HEK293 (cell line): ENCODE measurements around the gene MALSU1.
A peak's percentile ranks its signal among the peaks of the same experiment; 100 is the strongest.

Experiments
- CTCF ChIA-PET: fragments of 350-600 bp; formaldehyde crosslinking; extraction: SDS; loops from one replicate; lab custom pipeline; 2021; ENCODE audit warnings: antibody characterized with exemption; lab: Yijun Ruan, JAX
- POLR2A ChIA-PET: fragments of 300-600 bp; formaldehyde crosslinking; extraction: SDS; loops from one replicate; lab custom pipeline; 2020; ENCODE audit warnings: antibody characterized with exemption, inconsistent platforms; lab: Yijun Ruan, JAX
- H3K27ac ChIP-seq: fragments of 200-500 bp; sonication (Bioruptor generic); 2 replicates; pipeline ENCODE4 v1.5.1; 2014; ENCODE audit warnings: low read depth, low read length, control low read depth, inconsistent platforms; ENCODE audit errors: extremely low read depth
- H3K36me3 ChIP-seq, 2 experiments: fragments of 200-500 bp in 1 of 2; sonication (Bioruptor generic) in 1 of 2; 1 replicate in 1 of 2; 2 replicates in 1 of 2; pipeline ENCODE4 v1.5.1; 2014 to 2017; ENCODE audit warnings: inconsistent platforms in 2 of 2, low read length in 2 of 2; ENCODE audit not compliant: control insufficient read depth in 2 of 2, insufficient read depth in 1 of 2
- H3K4me1 ChIP-seq: fragments of 200-500 bp; sonication (Bioruptor generic); 2 replicates; pipeline ENCODE4 v1.5.1; 2014; ENCODE audit warnings: mild to moderate bottlenecking, low read length, inconsistent platforms; ENCODE audit not compliant: control insufficient read depth, insufficient read depth
- H3K4me3 ChIP-seq: 2 replicates; pipeline ENCODE4 v1.5.1; 2011; ENCODE audit warnings: low read depth, mild to moderate bottlenecking, control low read depth, low read length, moderate library complexity
- H3K9me3 ChIP-seq: fragments of 200-500 bp; sonication (Bioruptor generic); 2 replicates; pipeline ENCODE4 v1.5.1; 2014; ENCODE audit warnings: low read depth, low read length, inconsistent platforms; ENCODE audit not compliant: control insufficient read depth, insufficient read depth
- GLIS1 ChIP-seq: fragments of 450-650 bp; formaldehyde crosslinking; IDR thresholded peaks from 2 replicates; pipeline ENCODE4 v1.5.1; 2016; ENCODE audit warnings: missing biosample characterization, missing genetic modification characterization
- GLIS2 ChIP-seq: fragments of 450-650 bp; formaldehyde crosslinking; IDR thresholded peaks from 2 replicates; pipeline ENCODE4 v1.5.1; 2016; ENCODE audit warnings: missing biosample characterization, missing genetic modification characterization
- KLF1 ChIP-seq: fragments of 450-650 bp; formaldehyde crosslinking; IDR thresholded peaks from 2 replicates; pipeline ENCODE4 v1.5.1; 2016; ENCODE audit warnings: missing biosample characterization, missing genetic modification characterization
- PRDM1 ChIP-seq: fragments of 450-650 bp; formaldehyde crosslinking; IDR thresholded peaks from 2 replicates; pipeline ENCODE4; 2016; ENCODE audit warnings: missing biosample characterization, missing genetic modification characterization
- RBAK ChIP-seq: fragments of 450-650 bp; formaldehyde crosslinking; IDR thresholded peaks from 2 replicates; pipeline ENCODE4 v1.5.1; 2016; ENCODE audit warnings: missing biosample characterization, missing genetic modification characterization
- SP7 ChIP-seq: fragments of 450-650 bp; formaldehyde crosslinking; IDR thresholded peaks from 2 replicates; pipeline ENCODE4 v1.5.1; 2016; ENCODE audit warnings: missing biosample characterization, missing genetic modification characterization
- ZBTB17 ChIP-seq: fragments of 450-650 bp; formaldehyde crosslinking; IDR thresholded peaks from 2 replicates; pipeline ENCODE4 v1.5.1; 2016; ENCODE audit warnings: missing biosample characterization, missing genetic modification characterization
- ZBTB48 ChIP-seq: fragments of 450-650 bp; formaldehyde crosslinking; IDR thresholded peaks from 2 replicates; pipeline ENCODE4 v1.5.1; 2016; ENCODE audit warnings: missing biosample characterization, missing genetic modification characterization
- ZNF140 ChIP-seq: fragments of 450-650 bp; formaldehyde crosslinking; IDR thresholded peaks from 2 replicates; pipeline ENCODE4 v1.5.1; 2016; ENCODE audit warnings: missing biosample characterization, missing genetic modification characterization
- ZNF146 ChIP-seq: fragments of 450-650 bp; formaldehyde crosslinking; IDR thresholded peaks from 2 replicates; pipeline ENCODE4 v1.5.1; 2016; ENCODE audit warnings: missing biosample characterization, missing genetic modification characterization
- ZNF16 ChIP-seq: fragments of 450-650 bp; formaldehyde crosslinking; IDR thresholded peaks from 2 replicates; pipeline ENCODE4 v1.5.1; 2016; ENCODE audit warnings: low read depth, missing biosample characterization, missing genetic modification characterization
- ZNF184 ChIP-seq: fragments of 450-650 bp; IDR thresholded peaks from 2 replicates; pipeline ENCODE4 v1.5.1; 2018; ENCODE audit warnings: missing biosample characterization, mild to moderate bottlenecking, missing genetic modification characterization
- ZNF2 ChIP-seq: fragments of 450-650 bp; formaldehyde crosslinking; IDR thresholded peaks from 2 replicates; pipeline ENCODE4 v1.5.1; 2016; ENCODE audit warnings: missing biosample characterization, missing genetic modification characterization
- ZNF391 ChIP-seq: fragments of 450-650 bp; formaldehyde crosslinking; IDR thresholded peaks from 2 replicates; pipeline ENCODE4 v1.5.1; 2016; ENCODE audit warnings: low read depth, missing biosample characterization, missing genetic modification characterization, borderline replicate concordance
- ZNF48 ChIP-seq: fragments of 450-650 bp; formaldehyde crosslinking; IDR thresholded peaks from 2 replicates; pipeline ENCODE4 v1.5.1; 2016; ENCODE audit warnings: missing biosample characterization, missing genetic modification characterization
- ZNF501 ChIP-seq: fragments of 450-650 bp; formaldehyde crosslinking; IDR thresholded peaks from 2 replicates; pipeline ENCODE4 v1.5.1; 2016; ENCODE audit warnings: missing biosample characterization, missing genetic modification characterization
- ZNF510 ChIP-seq: fragments of 450-650 bp; formaldehyde crosslinking; IDR thresholded peaks from 2 replicates; pipeline ENCODE4 v1.5.1; 2018; ENCODE audit warnings: mild to moderate bottlenecking, missing genetic modification characterization, missing biosample characterization; ENCODE audit not compliant: insufficient replicate concordance
- ZNF530 ChIP-seq: fragments of 450-650 bp; formaldehyde crosslinking; IDR thresholded peaks from 2 replicates; pipeline ENCODE4 v1.5.1; 2016; ENCODE audit warnings: low read depth, missing biosample characterization, missing genetic modification characterization
- ZNF558 ChIP-seq: fragments of 450-650 bp; formaldehyde crosslinking; IDR thresholded peaks from 2 replicates; pipeline ENCODE4 v1.5.1; 2016; ENCODE audit warnings: missing biosample characterization, missing genetic modification characterization
- ZNF624 ChIP-seq: fragments of 450-650 bp; formaldehyde crosslinking; IDR thresholded peaks from 2 replicates; pipeline ENCODE4 v1.5.1; 2017; ENCODE audit warnings: missing biosample characterization, missing genetic modification characterization
- ZNF626 ChIP-seq: fragments of 450-650 bp; sonication (Bioruptor Pico); formaldehyde crosslinking; IDR thresholded peaks from 2 replicates; pipeline ENCODE4 v1.5.1; 2018; ENCODE audit warnings: missing biosample characterization, missing genetic modification characterization, inconsistent platforms
- ZNF707 ChIP-seq: fragments of 450-650 bp; formaldehyde crosslinking; IDR thresholded peaks from 2 replicates; pipeline ENCODE4 v1.5.1; 2016; ENCODE audit warnings: missing biosample characterization, missing genetic modification characterization

The MALSU1 gene

DNA sequence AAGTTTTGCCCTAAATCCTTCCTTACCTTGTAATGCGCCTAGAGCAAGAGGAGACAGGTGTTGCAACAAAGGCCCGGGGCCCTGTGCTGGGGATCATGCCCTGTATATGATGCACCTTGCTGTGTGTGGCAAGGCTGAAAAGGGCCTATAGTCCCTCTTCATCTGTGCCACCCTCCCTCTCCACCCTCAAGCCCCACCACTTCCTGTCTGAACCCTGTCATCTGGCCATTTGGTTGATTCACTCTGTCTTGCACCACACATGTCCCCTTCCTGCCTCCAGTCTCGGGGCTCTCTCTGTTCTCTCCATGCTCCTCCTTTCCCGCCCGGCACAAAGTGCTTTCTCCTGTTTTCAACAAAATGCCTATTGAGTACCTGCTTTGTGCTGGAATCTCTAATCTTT, 11.5 kb upstream of the MALSU1 start:
- Histone ChIP-seq H3K4me1 (no peaks in the 10 kb centered on the region), H3K27ac (no peak overlapping the region), H3K36me3 (no peaks in the 10 kb centered on the region), H3K9me3 (no peaks in the 10 kb centered on the region), H3K4me3 (no peak overlapping the region)
- ChIA-PET POLR2A (no interaction called here), CTCF (no interaction called here)
- no peak for TF ChIP-seq ZNF48
- no peak for TF ChIP-seq ZNF558 (tag by site-specific recombination)
- no peak for TF ChIP-seq ZNF707 (tag by site-specific recombination)
- TF ChIP-seq ZNF626 (tag by site-specific recombination): no peak
- no peak for TF ChIP-seq GLIS1 (tag by site-specific recombination)
- no peak for TF ChIP-seq ZNF146 (tag by site-specific recombination)
- no peak for TF ChIP-seq ZNF2
- no peak for TF ChIP-seq ZBTB17
- no peak for TF ChIP-seq ZNF16 (tag by site-specific recombination)

DNA sequence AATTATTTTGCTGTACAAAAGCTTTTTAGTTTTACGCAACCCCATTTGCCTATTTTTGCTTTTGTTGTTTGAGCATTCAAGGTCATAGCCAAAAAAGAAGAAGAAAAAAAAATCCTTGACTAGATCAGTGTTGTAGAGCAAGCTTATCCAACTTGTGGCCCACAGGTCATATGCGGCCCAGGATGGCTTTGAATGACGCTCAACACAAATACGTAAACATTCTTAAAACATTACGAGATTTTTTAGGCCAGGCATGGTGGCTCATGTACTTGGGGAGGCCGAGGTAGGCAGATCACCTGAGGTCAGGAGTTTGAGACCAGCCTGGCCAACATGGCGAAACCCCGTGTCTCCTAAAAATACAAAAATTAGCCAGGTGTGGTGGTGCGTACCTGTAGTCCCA, 8.1 kb upstream of the MALSU1 start:
- TF ChIP-seq ZNF140 (tag by site-specific recombination) (no peak), ZNF391 (tag by site-specific recombination) (no peak), ZNF510 (tag by site-specific recombination) (no peak), ZNF530 (tag by site-specific recombination) (no peak), RBAK (tag by site-specific recombination) (no peak), SP7 (tag by site-specific recombination) (no peak), KLF1 (tag by site-specific recombination) (no peak)
- TF ChIP-seq, all 188 proteins: peak for 0
- no peaks in the 10 kb centered on the region for H3K36me3 ChIP-seq
- H3K9me3 ChIP-seq: no peaks in the 10 kb centered on the region
- POLR2A ChIA-PET: no interaction called here
- no peak overlapping the region for H3K4me3 ChIP-seq
- no peak overlapping the region for H3K27ac ChIP-seq
- peaks cover 2% of the 10 kb centered on the region; the same call in 1 of the 2 replicates for H3K4me1 ChIP-seq
- CTCF ChIA-PET: interaction anchor here (0.8 to 1.3 kb wide), 4 partner anchors 12 to 155 kb away, joined by 3 to 4 read pairs (median 3); no protein-coding TSS in a partner anchor

DNA sequence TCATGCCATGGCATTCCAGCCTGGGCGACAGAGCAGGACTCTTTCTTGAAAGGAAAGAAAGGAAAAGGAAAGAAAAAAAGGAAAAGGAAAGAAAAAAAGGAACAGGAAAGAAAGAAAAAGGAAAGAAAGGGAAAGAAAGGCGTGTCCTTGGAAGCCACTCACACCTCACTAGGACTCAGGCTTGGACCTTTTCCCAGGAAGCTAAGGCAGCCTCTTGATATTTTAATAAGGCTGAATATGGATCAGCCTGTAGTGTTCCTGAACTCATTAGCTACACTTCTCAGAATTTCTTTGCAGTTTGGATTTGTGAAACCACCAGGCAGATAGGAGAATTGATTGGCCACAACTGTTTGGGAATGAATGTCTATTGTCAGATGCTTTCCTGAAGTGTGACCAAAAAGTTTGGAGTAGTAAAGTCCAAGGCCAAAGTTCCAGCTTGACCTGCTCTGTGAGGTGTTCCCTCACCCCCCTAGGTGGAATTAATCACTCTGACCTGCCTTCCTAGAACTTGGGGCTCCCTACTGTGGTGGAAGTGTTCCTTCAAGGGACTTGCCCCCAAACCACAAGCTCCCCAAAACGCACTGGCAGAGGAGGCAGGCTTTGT, 7.1 kb upstream of the MALSU1 start:
- ChIA-PET POLR2A (no interaction called here), CTCF (interaction anchor here (0.5 kb wide), 1 partner anchor 233 kb away, joined by 5 read pairs; no protein-coding TSS in a partner anchor)
- H3K27ac ChIP-seq: no peak overlapping the region
- TF ChIP-seq ZNF184 (no peak), GLIS2 (no peak), ZNF624 (tag by site-specific recombination) (no peak), PRDM1 (tag by site-specific recombination) (peak; percentile 90)
- H3K36me3 ChIP-seq: no peaks in the 10 kb centered on the region
- no peak overlapping the region for H3K4me3 ChIP-seq
- no peaks in the 10 kb centered on the region for H3K9me3 ChIP-seq
- peaks cover 2% of the 10 kb centered on the region; the same call in 1 of the 2 replicates for H3K4me1 ChIP-seq

DNA sequence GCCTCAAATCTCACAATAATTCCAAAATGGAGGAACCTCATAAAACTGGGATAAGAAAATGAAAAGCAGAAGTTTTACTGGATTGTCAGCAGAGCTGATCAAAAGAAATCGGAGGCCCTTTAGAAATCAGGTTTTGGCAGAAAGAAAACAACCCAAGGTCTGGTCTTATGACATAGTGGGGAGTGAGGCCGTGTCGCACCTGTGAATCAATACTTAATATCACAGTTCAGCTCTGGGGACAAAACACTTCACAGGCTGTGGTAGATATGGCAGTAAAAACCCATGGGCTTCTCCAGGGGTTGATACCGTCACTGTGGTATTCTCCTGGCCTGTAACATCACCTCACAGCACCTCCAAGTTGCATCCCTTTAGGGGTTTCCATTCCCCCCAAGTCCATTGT, 6.5 kb upstream of the MALSU1 start:
- H3K4me3 ChIP-seq: no peak overlapping the region
- no peak for TF ChIP-seq ZNF501 (tag by site-specific recombination)
- no peak for TF ChIP-seq ZBTB48 (tag by site-specific recombination)
- TF ChIP-seq, all 188 proteins: peak for 0
- no peaks in the 10 kb centered on the region for H3K9me3 ChIP-seq
- H3K27ac ChIP-seq: no peak overlapping the region
- peaks cover 2% of the 10 kb centered on the region; the same call in 1 of the 2 replicates for H3K4me1 ChIP-seq
- CTCF ChIA-PET: interaction anchor here (0.5 kb wide), 1 partner anchor 232 kb away, joined by 5 read pairs; no protein-coding TSS in a partner anchor
- no peaks in the 10 kb centered on the region for H3K36me3 ChIP-seq
- POLR2A ChIA-PET: no interaction called here
